Activated naive CD4-positive, alpha-beta T cell treated with anti-CD3 and anti-CD28 coated beads, Interleukin-2, amount 50 U/mL, for 72 hours (primary cell): ENCODE results near the gene LLGL1. TPM values are rescaled to one million over a fixed set of nuclear protein-coding genes. Genes with fewer than 3 reads are reported as not detected.
"Not testable (repeated sequence)": the region's sequence is repeated elsewhere in the genome, so short reads cannot be mapped to it uniquely, and the experiment has no call there.

Experiments used
- ATAC-seq, 2 donors: fragments of 150-1000 bp; cut with Tn5 transposase; 2 replicates each; pipeline ENCODE4 v1.10.0; 2021; ENCODE audit warnings: mild to moderate bottlenecking in 2 of 2, moderate library complexity in 2 of 2
- DNase-seq, 2 donors: peaks; one replicate each; pipeline ENCODE4 v3.0.0; 2021 to 2022; ENCODE audit warnings: low spot score in 2 of 2
- H3K27ac Mint-ChIP-seq, 2 donors: one replicate each; pipeline ENCODE4 v1.8.0; 2022; ENCODE audit warnings: mild to moderate bottlenecking in 2 of 2, mixed read lengths in 2 of 2
- H3K36me3 Mint-ChIP-seq, 2 donors: one replicate each; pipeline ENCODE4 v1.8.0; 2022; ENCODE audit warnings: mixed read lengths in 2 of 2
- H3K9me3 Mint-ChIP-seq, 2 donors: one replicate each; pipeline ENCODE4 v1.8.0; 2022; ENCODE audit warnings: mixed read lengths in 2 of 2
- total RNA-seq, 2 donors: library from RNA; stranded (reverse); gene quantifications; one replicate each; pipeline ENCODE4 v1.2.3, GENCODE V29; 2022

The LLGL1 gene
- total RNA-seq, 2 donors from 2014 or later = 14.5 to 15.0 TPM

DNA sequence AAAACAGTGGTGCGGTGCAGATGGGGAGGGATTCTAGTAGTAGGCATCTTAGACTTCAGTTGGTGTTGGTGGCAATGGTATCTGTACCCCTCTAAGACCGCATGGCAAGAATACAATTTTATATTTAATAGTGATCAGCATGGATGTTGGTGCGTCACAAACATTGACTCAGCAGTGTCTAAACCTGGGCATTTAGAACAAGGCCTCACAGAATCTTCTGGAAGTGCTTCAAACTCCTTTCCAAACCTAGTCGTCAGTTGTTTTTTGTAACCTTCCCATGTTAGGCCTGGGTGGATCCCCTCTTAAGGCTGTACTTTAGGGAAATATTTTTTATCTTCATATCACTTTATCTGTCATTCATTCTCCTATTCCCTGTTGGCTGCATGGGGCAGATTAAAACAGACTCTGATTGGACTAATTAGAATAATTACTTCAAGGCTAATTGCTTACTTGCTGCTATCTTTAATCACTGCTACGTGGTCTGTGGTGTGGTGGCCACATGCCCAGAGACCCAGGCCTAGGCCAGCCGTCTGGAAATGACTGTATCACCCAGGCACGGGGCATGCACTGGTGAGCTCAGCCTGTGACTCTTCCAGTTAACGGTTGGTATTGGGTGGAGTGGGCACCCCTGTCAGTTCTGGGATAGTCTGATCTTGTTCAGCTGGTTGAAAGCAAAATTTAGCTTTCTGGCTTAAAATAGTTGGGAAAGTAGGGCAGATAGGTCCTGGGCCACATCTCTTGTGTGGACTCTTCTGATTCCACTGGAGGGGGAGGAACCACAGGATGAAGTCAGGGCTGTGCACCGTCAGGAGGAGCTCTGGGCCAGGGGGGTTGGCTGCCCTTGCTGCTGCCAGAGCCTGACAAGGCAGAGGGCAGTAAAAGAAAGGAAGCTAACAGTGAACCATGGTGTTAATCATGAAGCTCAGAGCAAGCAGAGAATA lies 37.3 kb upstream of the LLGL1 start:
- DNase-seq (peak in 1 of 2 donors; percentile 69), ATAC-seq (peak in 1 of 2 donors; percentile 23)
- H3K9me3 Mint-ChIP-seq = no peaks in the 10 kb centered on the region
- peak overlapping the region; percentile 88 to 99 for H3K27ac Mint-ChIP-seq
- H3K36me3 Mint-ChIP-seq = peaks cover 17 to 52% of the 10 kb centered on the region in 2 donors

- Mint-ChIP-seq H3K27ac (peak overlapping the region; percentile 38 to 63), H3K36me3 (peaks cover 9 to 43% of the 10 kb centered on the region in 2 donors), H3K9me3 (no peaks in the 10 kb centered on the region)
- DNase-seq = no peak
- ATAC-seq = no peak
Observed at GRCh38 chr17:18190628-18191235, 34.7 kb upstream of the LLGL1 start.

GRCh38 chr17:18191236-18191667 lies 34.2 kb upstream of the LLGL1 start:
- H3K27ac Mint-ChIP-seq = peak overlapping the region; percentile 29 to 63
- H3K36me3 Mint-ChIP-seq = peaks cover 7 to 38% of the 10 kb centered on the region in 2 donors

DNA sequence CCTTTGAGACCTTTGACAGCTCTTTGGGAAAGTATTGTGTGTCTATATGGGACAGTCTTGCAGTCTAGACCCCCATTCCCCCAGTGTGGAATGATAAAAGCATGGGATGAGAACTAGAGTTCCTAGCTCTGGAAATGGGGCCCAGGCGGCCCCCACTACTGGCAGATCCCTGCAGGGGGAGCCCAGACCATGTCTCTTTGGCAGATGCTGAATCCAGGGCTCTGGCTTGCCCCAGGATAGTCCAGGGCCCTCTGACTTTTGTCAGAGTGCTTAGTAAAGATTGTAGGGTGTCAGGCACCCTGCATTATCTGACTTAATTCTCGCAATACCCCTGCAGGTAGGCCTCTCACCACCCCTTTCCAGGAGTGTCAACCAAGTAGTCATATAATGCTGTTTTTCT lies 33.5 kb upstream of the LLGL1 start:
- Mint-ChIP-seq H3K27ac (no peak overlapping the region), H3K9me3 (no peaks in the 10 kb centered on the region), H3K36me3 (peaks cover 2 to 31% of the 10 kb centered on the region in 2 donors)
- ATAC-seq (peak in 1 of 2 donors; percentile 36), DNase-seq (no peak)

More at GRCh38 chr17:18191236-18191667, 34.2 kb upstream of the LLGL1 start:
- ATAC-seq (no peak), DNase-seq (no peak)
- no peaks in the 10 kb centered on the region for H3K9me3 Mint-ChIP-seq

- Mint-ChIP-seq H3K36me3 (peaks cover 0 to 12% of the 10 kb centered on the region in 2 donors), H3K27ac (peak overlapping the region in 1 of 2 donors; percentile 45), H3K9me3 (no peaks in the 10 kb centered on the region)
- ATAC-seq (no peak), DNase-seq (no peak)
Observed at GRCh38 chr17:18194394-18194793, 31.0 kb upstream of the LLGL1 start.

DNA sequence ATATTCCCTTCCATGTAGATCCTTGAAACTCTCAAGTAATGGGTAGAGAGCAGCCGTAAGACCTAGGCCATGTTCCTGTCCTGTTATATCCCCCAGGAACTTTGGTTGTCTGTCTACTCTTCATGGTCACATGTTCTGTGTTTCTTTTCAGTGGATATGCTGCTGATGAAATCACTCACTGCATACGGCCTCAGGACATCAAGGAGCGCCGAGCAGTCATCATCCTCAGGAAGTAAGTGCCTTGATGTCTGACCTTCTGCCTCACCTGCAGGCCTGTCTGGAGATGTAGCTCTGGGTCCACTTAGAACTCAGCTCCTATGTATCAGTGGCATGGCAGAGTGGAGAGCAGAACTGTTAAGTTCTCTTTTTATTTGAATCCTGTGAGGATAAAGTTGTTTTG lies 30.6 kb upstream of the LLGL1 start:
- no peak for DNase-seq
- no peak for ATAC-seq
- Mint-ChIP-seq H3K9me3 (no peaks in the 10 kb centered on the region), H3K36me3 (peaks cover 0 to 8% of the 10 kb centered on the region in 2 donors), H3K27ac (peak overlapping the region in 1 of 2 donors; percentile 45)

GRCh38 chr17:18195246-18195645 lies 30.2 kb upstream of the LLGL1 start:
- no peak for ATAC-seq
- Mint-ChIP-seq H3K36me3 (peaks cover 0 to 5% of the 10 kb centered on the region in 2 donors), H3K9me3 (no peaks in the 10 kb centered on the region), H3K27ac (peak overlapping the region; percentile 45 to 52)
- DNase-seq = no peak

- Mint-ChIP-seq H3K27ac (peak overlapping the region; percentile 63 to 81), H3K9me3 (no peaks in the 10 kb centered on the region)
Observed at GRCh38 chr17:18197535-18198194, 27.8 kb upstream of the LLGL1 start.

DNA sequence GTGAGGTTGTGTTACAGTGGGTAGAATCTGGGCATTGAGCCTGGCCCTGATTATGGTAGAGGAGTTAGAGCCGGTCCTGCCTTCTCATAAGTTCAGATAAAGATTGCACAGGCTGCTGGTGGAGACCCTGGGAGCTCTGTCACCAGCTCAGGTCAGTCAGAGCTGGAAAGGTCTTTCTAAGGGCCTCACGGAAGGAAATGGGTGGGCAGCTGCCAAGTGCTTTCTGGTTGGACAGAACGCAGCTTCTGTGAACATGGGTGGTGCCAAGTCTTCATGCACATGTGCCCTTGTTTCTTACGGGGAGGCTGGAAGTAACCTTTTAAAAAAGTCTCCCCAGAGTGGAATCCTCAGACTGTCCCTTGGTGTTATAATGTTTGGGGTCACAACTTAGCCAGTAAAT lies 26.9 kb upstream of the LLGL1 start:
- H3K9me3 Mint-ChIP-seq = no peaks in the 10 kb centered on the region
- peaks cover 0 to 4% of the 10 kb centered on the region in 2 donors for H3K36me3 Mint-ChIP-seq
- DNase-seq (no peak), ATAC-seq (no peak)
- H3K27ac Mint-ChIP-seq = peak overlapping the region; percentile 63 to 85

More at GRCh38 chr17:18197535-18198194, 27.8 kb upstream of the LLGL1 start:
- H3K36me3 Mint-ChIP-seq = peaks cover 0 to 5% of the 10 kb centered on the region in 2 donors
- DNase-seq (no peak), ATAC-seq (no peak)

GRCh38 chr17:18201108-18201507 lies 24.3 kb upstream of the LLGL1 start:
- no peaks in the 10 kb centered on the region for H3K9me3 Mint-ChIP-seq
- no peaks in the 10 kb centered on the region for H3K36me3 Mint-ChIP-seq
- H3K27ac Mint-ChIP-seq = peak overlapping the region; percentile 5 to 84
- ATAC-seq (no peak), DNase-seq (no peak)

- DNase-seq = no peak
- ATAC-seq = no peak
- Mint-ChIP-seq H3K9me3 (no peaks in the 10 kb centered on the region), H3K27ac (peak overlapping the region; percentile 7 to 64), H3K36me3 (no peaks in the 10 kb centered on the region)
Observed at GRCh38 chr17:18203308-18203707, 22.1 kb upstream of the LLGL1 start.

GRCh38 chr17:18205861-18206260 lies 19.6 kb upstream of the LLGL1 start:
- Mint-ChIP-seq H3K27ac (peak overlapping the region; percentile 72 to 73), H3K9me3 (no peaks in the 10 kb centered on the region), H3K36me3 (no peaks in the 10 kb centered on the region)
- DNase-seq (no peak), ATAC-seq (no peak)

DNA sequence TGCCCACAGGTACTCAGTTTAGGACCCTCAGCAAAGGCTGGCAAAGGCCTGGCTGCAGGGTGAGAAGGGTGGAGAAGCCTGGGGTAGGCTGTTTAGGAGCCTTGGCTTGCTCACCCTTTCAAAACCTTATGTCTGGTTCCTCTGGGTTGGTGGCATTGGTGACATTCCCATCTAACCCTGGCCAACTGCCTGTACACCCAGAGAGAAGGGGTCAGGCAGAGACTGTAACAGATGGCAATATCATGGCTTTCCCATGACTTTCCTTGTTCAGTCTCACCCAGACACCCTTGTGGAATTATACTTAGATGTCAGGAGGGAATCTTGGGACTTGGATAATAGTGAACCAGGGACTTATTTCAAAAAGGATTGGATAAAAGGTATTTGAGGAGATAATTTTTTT lies 18.5 kb upstream of the LLGL1 start:
- Mint-ChIP-seq H3K27ac (peak overlapping the region; percentile 44 to 76), H3K36me3 (no peaks in the 10 kb centered on the region), H3K9me3 (no peaks in the 10 kb centered on the region)
- no peak for ATAC-seq
- DNase-seq = no peak

DNA sequence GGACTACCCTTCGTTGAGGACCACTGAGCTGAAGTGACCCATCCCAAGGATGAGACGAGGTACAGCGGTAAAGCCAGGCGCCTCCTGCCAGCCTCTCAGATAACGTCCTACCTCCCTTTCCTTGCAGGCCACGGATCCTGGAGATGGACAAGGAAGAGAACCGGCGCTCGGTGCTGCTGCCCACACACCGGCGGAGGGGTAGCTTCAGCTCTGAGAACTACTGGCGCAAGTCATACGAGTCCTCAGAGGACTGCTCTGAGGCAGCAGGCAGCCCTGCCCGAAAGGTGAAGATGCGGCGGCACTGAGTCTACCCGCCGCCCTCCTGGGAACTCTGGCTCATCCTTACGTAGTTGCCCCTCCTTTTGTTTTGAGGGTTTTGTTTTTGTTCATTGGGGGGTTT lies 17.3 kb upstream of the LLGL1 start:
- H3K9me3 Mint-ChIP-seq = no peaks in the 10 kb centered on the region
- peak overlapping the region; percentile 9 to 81 for H3K27ac Mint-ChIP-seq
- ATAC-seq (no peak), DNase-seq (no peak)
- H3K36me3 Mint-ChIP-seq = no peaks in the 10 kb centered on the region

GRCh38 chr17:18213666-18214270 lies 11.7 kb upstream of the LLGL1 start:
- no peaks in the 10 kb centered on the region for H3K36me3 Mint-ChIP-seq
- DNase-seq = no peak
- no peak for ATAC-seq
- peak overlapping the region in 1 of 2 donors; percentile 14 for H3K27ac Mint-ChIP-seq
- no peaks in the 10 kb centered on the region for H3K9me3 Mint-ChIP-seq

GRCh38 chr17:18216906-18217305 lies 8.5 kb upstream of the LLGL1 start:
- H3K27ac Mint-ChIP-seq, ATAC-seq, DNase-seq, H3K36me3 Mint-ChIP-seq, H3K9me3 Mint-ChIP-seq: not testable (repeated sequence)
